ENCODE measurements around the gene RAB40B.

RAB40B gene

DNA sequence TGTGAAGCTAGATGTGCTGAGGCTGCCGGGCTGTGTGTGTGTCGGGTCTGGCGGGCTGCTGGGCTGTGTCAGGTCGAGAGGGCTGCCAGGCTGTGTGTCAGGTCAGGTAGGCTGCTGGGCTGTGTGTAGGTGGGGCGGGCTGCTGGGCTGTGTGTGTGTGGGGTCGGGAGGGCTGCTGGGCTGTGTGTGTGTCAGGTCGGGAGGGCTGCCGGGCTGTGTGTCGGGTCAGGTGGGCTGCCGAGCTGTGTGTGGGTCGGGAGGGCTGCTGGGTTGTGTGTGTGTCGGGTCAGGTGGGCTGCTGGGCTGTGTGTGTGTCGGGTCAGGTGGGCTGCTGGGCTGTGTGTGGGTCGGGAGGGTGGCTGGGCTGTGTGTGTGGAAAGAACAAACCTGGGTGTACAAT, 58.9 kb downstream of the RAB40B start:
- H4K20me1 ChIP-seq (ENCODE audit: insufficient read depth, low read length): peaks cover 50% of the 10 kb centered on the region
- no peak overlapping the region for H3K4me2 ChIP-seq (ENCODE audit: insufficient read depth, low read length)
- H3K27ac ChIP-seq (ENCODE audit: low read length): no peak overlapping the region
- no peaks in the 10 kb centered on the region for H3K4me1 ChIP-seq (ENCODE audit: insufficient read depth, low read length)
- peaks cover 65% of the 10 kb centered on the region for H3K36me3 ChIP-seq (ENCODE audit: insufficient read depth, low read length)
- TF ChIP-seq EZH2 (IDR thresholded peaks at IDR 0.05; ENCODE audit: borderline replicate concordance, low read depth, low read length, severe bottlenecking): no peak
- TF ChIP-seq, protein P1, sequence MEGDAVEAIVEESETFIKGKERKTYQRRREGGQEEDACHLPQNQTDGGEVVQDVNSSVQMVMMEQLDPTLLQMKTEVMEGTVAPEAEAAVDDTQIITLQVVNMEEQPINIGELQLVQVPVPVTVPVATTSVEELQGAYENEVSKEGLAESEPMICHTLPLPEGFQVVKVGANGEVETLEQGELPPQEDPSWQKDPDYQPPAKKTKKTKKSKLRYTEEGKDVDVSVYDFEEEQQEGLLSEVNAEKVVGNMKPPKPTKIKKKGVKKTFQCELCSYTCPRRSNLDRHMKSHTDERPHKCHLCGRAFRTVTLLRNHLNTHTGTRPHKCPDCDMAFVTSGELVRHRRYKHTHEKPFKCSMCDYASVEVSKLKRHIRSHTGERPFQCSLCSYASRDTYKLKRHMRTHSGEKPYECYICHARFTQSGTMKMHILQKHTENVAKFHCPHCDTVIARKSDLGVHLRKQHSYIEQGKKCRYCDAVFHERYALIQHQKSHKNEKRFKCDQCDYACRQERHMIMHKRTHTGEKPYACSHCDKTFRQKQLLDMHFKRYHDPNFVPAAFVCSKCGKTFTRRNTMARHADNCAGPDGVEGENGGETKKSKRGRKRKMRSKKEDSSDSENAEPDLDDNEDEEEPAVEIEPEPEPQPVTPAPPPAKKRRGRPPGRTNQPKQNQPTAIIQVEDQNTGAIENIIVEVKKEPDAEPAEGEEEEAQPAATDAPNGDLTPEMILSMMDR (IDR thresholded peaks at IDR 0.05; ENCODE audit: borderline replicate concordance, extremely low read depth, low read length, poor library complexity, severe bottlenecking): no peak
- H3K4me3 ChIP-seq (ENCODE audit: low read depth in 1 of 2, low read length in 2 of 2): no peak overlapping the region
- no peak overlapping the region for H2AFZ ChIP-seq (ENCODE audit: low read depth, low read length)
- no peak for ATAC-seq (ENCODE audit: insufficient read depth, low read depth)
- H3K79me2 ChIP-seq (ENCODE audit: insufficient read depth, low read length): peaks cover 91% of the 10 kb centered on the region
- H3K27me3 ChIP-seq (ENCODE audit: insufficient read depth, low read length, poor library complexity): no peaks in the 10 kb centered on the region
- H3K9me3 ChIP-seq (ENCODE audit: insufficient read depth, low read length, severe bottlenecking): no peaks in the 10 kb centered on the region
- no peak overlapping the region for H3K9ac ChIP-seq (ENCODE audit: low read depth, low read length)
- no peak for DNase-seq

DNA sequence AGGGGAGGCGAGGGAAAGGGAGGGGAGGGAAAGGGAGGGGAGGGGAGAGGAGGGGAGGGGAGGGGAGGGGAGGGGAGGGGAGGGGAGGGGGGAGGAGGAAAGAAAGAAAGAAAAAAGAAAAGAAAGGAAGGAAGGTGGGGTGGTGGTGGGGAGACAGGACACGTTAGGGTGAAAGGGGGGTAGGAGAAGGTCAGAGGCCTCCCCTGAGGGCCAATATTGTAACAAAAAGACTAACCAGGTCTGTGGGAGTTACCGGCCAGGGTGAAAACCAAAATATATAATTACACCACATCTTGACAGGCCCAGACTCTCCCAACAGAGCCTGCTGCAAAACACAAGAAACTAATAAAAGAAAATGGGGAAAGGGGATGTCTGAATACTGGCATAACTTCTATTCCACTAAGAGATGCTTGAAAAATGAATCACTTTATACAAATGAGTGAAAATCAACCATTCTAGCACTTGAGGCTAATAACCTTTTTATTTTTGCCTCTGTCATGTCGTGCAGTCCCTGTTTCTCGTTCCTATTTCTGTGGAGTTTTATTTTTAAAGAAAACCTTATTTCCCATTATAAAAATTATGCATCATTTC, 60.2 kb downstream of the RAB40B start:
- Histone ChIP-seq H4K20me1 (ENCODE audit: insufficient read depth, low read length) (peaks cover 39% of the 10 kb centered on the region), H3K27me3 (ENCODE audit: insufficient read depth, low read length, poor library complexity) (no peaks in the 10 kb centered on the region), H2AFZ (ENCODE audit: low read depth, low read length) (no peak overlapping the region), H3K36me3 (ENCODE audit: insufficient read depth, low read length) (peaks cover 64% of the 10 kb centered on the region), H3K9me3 (ENCODE audit: insufficient read depth, low read length, severe bottlenecking) (no peaks in the 10 kb centered on the region), H3K4me1 (ENCODE audit: insufficient read depth, low read length) (no peaks in the 10 kb centered on the region), H3K4me3 (ENCODE audit: low read depth in 1 of 2, low read length in 2 of 2) (no peak overlapping the region), H3K9ac (ENCODE audit: low read depth, low read length) (no peak overlapping the region), H3K79me2 (ENCODE audit: insufficient read depth, low read length) (peaks cover 90% of the 10 kb centered on the region), H3K27ac (ENCODE audit: low read length) (no peak overlapping the region), H3K4me2 (ENCODE audit: insufficient read depth, low read length) (no peak overlapping the region)
- ATAC-seq (ENCODE audit: insufficient read depth, low read depth) (no peak), DNase-seq (no peak)
- TF ChIP-seq, protein P1 (IDR thresholded peaks at IDR 0.05; ENCODE audit: borderline replicate concordance, extremely low read depth, low read length, poor library complexity, severe bottlenecking): no peak
- TF ChIP-seq EZH2 (IDR thresholded peaks at IDR 0.05; ENCODE audit: borderline replicate concordance, low read depth, low read length, severe bottlenecking): no peak

DNA sequence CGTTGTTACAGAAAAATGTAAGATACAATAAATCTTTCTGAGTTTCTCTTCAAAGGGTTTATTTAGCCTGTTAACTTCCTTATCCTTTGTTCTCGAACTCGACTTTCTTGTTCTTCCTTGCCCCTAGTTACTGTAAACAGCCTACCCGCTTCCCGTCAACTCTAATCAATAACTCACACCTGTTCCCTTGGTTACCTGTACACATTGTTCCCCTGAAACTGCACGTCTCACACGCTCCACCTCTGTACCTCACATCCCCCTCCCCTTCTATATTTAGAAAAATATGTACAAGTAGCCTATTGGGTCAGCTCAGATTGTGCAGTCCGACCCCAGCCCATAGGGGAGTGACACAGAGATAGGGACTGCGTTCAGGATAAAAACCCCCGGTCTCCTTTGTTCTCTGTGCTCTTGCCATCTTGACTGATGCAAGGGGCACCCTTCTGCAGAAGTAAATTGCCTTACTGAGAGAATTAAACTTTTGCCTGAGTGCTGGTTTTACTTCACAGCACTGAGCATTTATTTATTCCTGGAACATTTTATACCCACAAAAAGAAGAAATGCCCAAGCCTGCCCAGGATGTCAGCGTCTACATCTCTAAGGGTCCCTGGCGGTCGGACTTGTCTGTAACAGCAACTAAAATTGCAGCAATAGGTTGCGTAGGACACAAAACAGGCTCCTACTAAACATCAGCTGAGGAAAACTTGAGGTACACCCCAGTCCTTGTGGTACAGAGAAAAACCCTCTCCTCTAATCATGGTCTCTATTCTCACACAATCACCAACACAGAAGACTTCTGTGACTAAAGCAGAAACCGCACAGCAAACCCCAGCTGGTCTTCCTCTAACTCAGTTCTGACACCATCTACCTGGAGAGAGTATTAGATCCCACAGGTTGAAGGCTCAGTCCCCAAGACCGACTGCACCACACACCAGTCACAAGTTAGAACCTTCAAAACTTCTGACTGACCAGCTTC, 61.6 kb downstream of the RAB40B start:
- Histone ChIP-seq H3K4me2 (ENCODE audit: insufficient read depth, low read length) (no peak overlapping the region), H4K20me1 (ENCODE audit: insufficient read depth, low read length) (peaks cover 34% of the 10 kb centered on the region), H3K9me3 (ENCODE audit: insufficient read depth, low read length, severe bottlenecking) (no peaks in the 10 kb centered on the region), H3K4me3 (ENCODE audit: low read depth in 1 of 2, low read length in 2 of 2) (no peak overlapping the region), H3K9ac (ENCODE audit: low read depth, low read length) (no peak overlapping the region), H3K79me2 (ENCODE audit: insufficient read depth, low read length) (peaks cover 91% of the 10 kb centered on the region), H3K36me3 (ENCODE audit: insufficient read depth, low read length) (peaks cover 58% of the 10 kb centered on the region), H2AFZ (ENCODE audit: low read depth, low read length) (no peak overlapping the region), H3K27me3 (ENCODE audit: insufficient read depth, low read length, poor library complexity) (no peaks in the 10 kb centered on the region), H3K4me1 (ENCODE audit: insufficient read depth, low read length) (no peaks in the 10 kb centered on the region), H3K27ac (ENCODE audit: low read length) (no peak overlapping the region)
- no peak for ATAC-seq (ENCODE audit: insufficient read depth, low read depth)
- DNase-seq: no peak
- TF ChIP-seq EZH2 (IDR thresholded peaks at IDR 0.05; ENCODE audit: borderline replicate concordance, low read depth, low read length, severe bottlenecking): no peak
- TF ChIP-seq, protein P1 (IDR thresholded peaks at IDR 0.05; ENCODE audit: borderline replicate concordance, extremely low read depth, low read length, poor library complexity, severe bottlenecking): no peak
